PFSK-1 (cell line): Measurements from ENCODE around the gene KDM4C.

Experiments used
- FOXP2 ChIP-seq: optimal IDR thresholded peaks from 2 replicates; pipeline ENCODE3; 2011; ENCODE audit warnings: borderline replicate concordance, control low read depth, inconsistent platforms; ENCODE audit not compliant: insufficient read depth; ENCODE audit errors: extremely low read length, extremely low read depth
- POLR2AphosphoS5 ChIP-seq: IDR thresholded peaks from 2 replicates; pipeline ENCODE4 v1.6.1; 2012; ENCODE audit warnings: low read depth, mild to moderate bottlenecking, control low read depth, low read length, moderate library complexity
- REST ChIP-seq, 2 experiments: IDR thresholded peaks; 2 replicates each; pipeline versions ENCODE4 v1.6.1 to v1.8.0; 2011 to 2012; ENCODE audit warnings: low read depth in 2 of 2, low read length in 2 of 2, control low read depth in 1 of 2, inconsistent platforms in 1 of 2, mild to moderate bottlenecking in 1 of 2, moderate library complexity in 1 of 2; ENCODE audit not compliant: insufficient read depth in 1 of 2
- SIN3A ChIP-seq: IDR thresholded peaks from 2 replicates; pipeline ENCODE4 v1.6.1; 2012; ENCODE audit warnings: mild to moderate bottlenecking, low read length, moderate library complexity, borderline replicate concordance; ENCODE audit not compliant: insufficient read depth
- TAF1 ChIP-seq: IDR thresholded peaks from 2 replicates; pipeline ENCODE4 v1.6.1; 2012; ENCODE audit warnings: low read length, control low read depth, borderline replicate concordance; ENCODE audit not compliant: insufficient read depth

KDM4C gene

GRCh38 chr9:6884101-6884500 lies 126.3 kb downstream of the KDM4C start:
- TF ChIP-seq POLR2AphosphoS5 (no peak), SIN3A (no peak), FOXP2 (no peak), TAF1 (no peak), REST (IDR thresholded peaks at IDR 0.05; ENCODE audit: insufficient read depth in 1 of 2, low read depth in 2 of 2, low read length in 2 of 2) (no peak)

GRCh38 chr9:6884990-6885389 lies 127.2 kb downstream of the KDM4C start:
- TF ChIP-seq POLR2AphosphoS5 (no peak), TAF1 (no peak), SIN3A (no peak), FOXP2 (no peak), REST (IDR thresholded peaks at IDR 0.05; ENCODE audit: insufficient read depth in 1 of 2, low read depth in 2 of 2, low read length in 2 of 2) (no peak)

- TF ChIP-seq TAF1 (no peak), POLR2AphosphoS5 (no peak), SIN3A (no peak), REST (IDR thresholded peaks at IDR 0.05; ENCODE audit: insufficient read depth in 1 of 2, low read depth in 2 of 2, low read length in 2 of 2) (no peak), FOXP2 (no peak)
These were observed 129.3 kb downstream of the KDM4C start for GRCh38 chr9:6887051-6887450.

GRCh38 chr9:6889868-6890267 lies 132.1 kb downstream of the KDM4C start:
- TF ChIP-seq POLR2AphosphoS5 (no peak), TAF1 (no peak), FOXP2 (no peak), REST (IDR thresholded peaks at IDR 0.05; ENCODE audit: insufficient read depth in 1 of 2, low read depth in 2 of 2, low read length in 2 of 2) (no peak), SIN3A (no peak)

GRCh38 chr9:6893350-6894131 lies 135.8 kb downstream of the KDM4C start:
- TF ChIP-seq FOXP2 (no peak), REST (IDR thresholded peaks at IDR 0.05; ENCODE audit: insufficient read depth in 1 of 2, low read depth in 2 of 2, low read length in 2 of 2) (no peak), TAF1 (no peak), SIN3A (no peak), POLR2AphosphoS5 (no peak)
